Forelimb muscle (tissue), 1 donor: Measurements from ENCODE around the gene KLK11. TPM values are rescaled to one million over a fixed set of nuclear protein-coding genes. Genes with fewer than 3 reads are reported as not detected.

Experiments used
- polyA plus RNA-seq: library from polyadenylated mRNA; unstranded; fragments of 120-200 nt; gene quantifications from one replicate; pipeline ENCODE4 v1.2.1, GENCODE V29; 2013; ENCODE audit not compliant: insufficient read length

KLK11 gene
- polyA plus RNA-seq, 1 donor, result not detected

Other genes starting within 250 kb of the KLK11 start
- not detected for gene ACP4, start 236.2 kb downstream of the KLK11 start, polyA plus RNA-seq
- gene KLK1, start 202.8 kb downstream of the KLK11 start, polyA plus RNA-seq, result 0.56 TPM
- gene KLK15, start 193.0 kb downstream of the KLK11 start, polyA plus RNA-seq, result not detected
- not detected for gene KLK3, start 171.7 kb downstream of the KLK11 start, polyA plus RNA-seq
- 0.40 TPM for gene KLK2, start 153.2 kb downstream of the KLK11 start, polyA plus RNA-seq
- gene KLK4, start 115.2 kb downstream of the KLK11 start, polyA plus RNA-seq, result not detected
- gene KLK5, start 73.6 kb downstream of the KLK11 start, polyA plus RNA-seq, result not detected
- gene KLK6, start 57.0 kb downstream of the KLK11 start, polyA plus RNA-seq, result 0.10 TPM
- gene KLK7, start 42.7 kb downstream of the KLK11 start, polyA plus RNA-seq, result not detected
- not detected for gene KLK8, start 25.0 kb downstream of the KLK11 start, polyA plus RNA-seq
- 0.18 TPM for gene KLK10, start 6.9 kb downstream of the KLK11 start, polyA plus RNA-seq
- gene KLK12, start 8.4 kb upstream of the KLK11 start, polyA plus RNA-seq, result not detected
- not detected for gene KLK13, start 38.5 kb upstream of the KLK11 start, polyA plus RNA-seq
- 0.34 TPM for gene KLK14, start 56.3 kb upstream of the KLK11 start, polyA plus RNA-seq
- gene CTU1, start 81.8 kb upstream of the KLK11 start, polyA plus RNA-seq, result 2.4 TPM
- 0.65 TPM for gene SIGLEC9, start 98.3 kb upstream of the KLK11 start, polyA plus RNA-seq
- 0.37 TPM for gene SIGLEC7, start 115.7 kb upstream of the KLK11 start, polyA plus RNA-seq
- gene CD33, start 198.5 kb upstream of the KLK11 start, polyA plus RNA-seq, result 3.8 TPM
- gene SIGLECL1, start 224.5 kb upstream of the KLK11 start, polyA plus RNA-seq, result not detected